ENCODE data around the gene ARHGAP1. TPM values are rescaled to one million over a fixed set of nuclear protein-coding genes. Genes with fewer than 3 reads are reported as not detected.

Gene ARHGAP1
- total and polyA plus RNA-seq, 9 of the 15 experiments (the other 6 are each of a cell fraction or from before 2014, with no cell fraction given), result 3.6 to 30.4 (median 8.2) TPM

GRCh38 chr11:46718155-46719019 is 18.0 kb upstream of the ARHGAP1 start:
- FAIRE-seq (peak; percentile 32), DNase-seq (ENCODE audit: extremely low read depth in 1 of 4, low spot score in 3 of 4) (no peak), ATAC-seq (peak; percentile 58)
- no peak overlapping the region for H3K4me3 ChIP-seq
- BruUV-seq (replicated peaks), result no TSS peak
- 76% methylated on average over 10 of the region's 11 CpGs for WGBS (ENCODE audit: insufficient coverage, low coverage, missing lambda C conversion rate)
- no peak overlapping the region for H3K4me2 ChIP-seq (ENCODE audit: insufficient read depth, low read length)
- no peak overlapping the region for H3K27ac ChIP-seq (ENCODE audit: extremely low read depth, low read depth, low read length)
- in situ Hi-C loops (cut with MboI) (no loop called here), intact Hi-C loops (cut with micrococcal nuclease) (no loop called here)
- ChIA-PET CTCF (ENCODE audit: low intra/inter-chr PET ratio) (no interaction called here), POLR2A (interaction anchor here (0.5 to 0.6 kb wide), 2 partner anchors 1311 to 1396 kb away, joined by 3 read pairs; no protein-coding TSS in a partner anchor)
- H2AFZ ChIP-seq (ENCODE audit: low read depth, low read length), result peak overlapping the region; percentile 85
- peaks cover 0 to 3% of the 10 kb centered on the region in 2 experiments; a peak in 1 of 5 replicates for H3K27me3 ChIP-seq (ENCODE audit: control insufficient read depth in 2 of 2, insufficient read depth in 2 of 2, low read length in 2 of 2)
- H3K4me1 ChIP-seq (replicated peaks in 1 of 2; ENCODE audit: control insufficient read depth in 2 of 2, insufficient read depth in 2 of 2, low read length in 2 of 2), result peaks cover 4 to 17% of the 10 kb centered on the region in 2 experiments; a peak in 4 of 5 replicates
- no peaks in the 10 kb centered on the region for H3K36me3 ChIP-seq (ENCODE audit: control insufficient read depth, insufficient read depth, low read length)
- H3K9me1 ChIP-seq (ENCODE audit: control insufficient read depth, insufficient read depth, low read length), result no peaks in the 10 kb centered on the region
- H3K9ac ChIP-seq (ENCODE audit: insufficient read depth in 1 of 2, low read depth in 2 of 2, low read length in 2 of 2), result peak overlapping the region in 1 of 2 experiments; percentile 75; a peak in 1 of 4 replicates
- H3K79me2 ChIP-seq (ENCODE audit: control insufficient read depth, insufficient read depth, low read length), result no peaks in the 10 kb centered on the region
- H3K9me3 ChIP-seq (replicated peaks; ENCODE audit: control insufficient read depth, insufficient read depth, low read depth, low read length), result peaks cover 4% of the 10 kb centered on the region; the same call in 1 of the 2 replicates
- no peaks in the 10 kb centered on the region for H4K20me1 ChIP-seq (replicated peaks; ENCODE audit: control insufficient read depth, insufficient read depth, low read length)
- TF ChIP-seq RFX1 (IDR thresholded peaks at IDR 0.05), result no peak
- peak in 1 of 2 experiments; percentile 34; a peak in 2 of 4 replicates for TF ChIP-seq KDM1A (IDR thresholded peaks at IDR 0.05)
- TF ChIP-seq ZBTB33 (CRISPR knock-in tag; IDR thresholded peaks at IDR 0.05), result no peak
- no peak for TF ChIP-seq GATAD2A (IDR thresholded peaks at IDR 0.05)
- no peak for TF ChIP-seq ZC3H4 (CRISPR knock-in tag; IDR thresholded peaks at IDR 0.05; ENCODE audit: borderline replicate concordance)
- no peak for TF ChIP-seq HLTF (IDR thresholded peaks at IDR 0.05)
- no peak for TF ChIP-seq ZBTB2 (IDR thresholded peaks at IDR 0.05)
- no peak for TF ChIP-seq PTRF (tag; IDR thresholded peaks at IDR 0.05)
- TF ChIP-seq THRB (CRISPR knock-in tag; conservative IDR thresholded peaks at IDR 0.05), result no peak
- TF ChIP-seq ZNF395 (CRISPR knock-in tag; IDR thresholded peaks at IDR 0.05), result no peak
- TF ChIP-seq ZNF398 (CRISPR knock-in tag; IDR thresholded peaks at IDR 0.05), result no peak
- TF ChIP-seq ZFP30 (CRISPR knock-in tag; IDR thresholded peaks at IDR 0.05; ENCODE audit: borderline replicate concordance), result no peak
- TF ChIP-seq GABPA (tag; conservative IDR thresholded peaks at IDR 0.05; ENCODE audit: low read depth), result 0 out of 2 replicates have a peak, but pooled peaks have one; percentile 15
